Stimulated activated CD8-positive, alpha-beta memory T cell treated with anti-CD3 and anti-CD28 coated beads, Interleukin-4, amount 100 ng/mL, for 4 hours (primary cell): ENCODE data around the gene TSPEAR.
"Not testable (repeated sequence)": the region's sequence is repeated elsewhere in the genome, so short reads cannot be mapped to it uniquely, and the experiment has no call there.

Source experiments
- DNase-seq, 2 donors: peaks; one replicate each; pipeline ENCODE4 v3.0.0-alpha.2; 2020; ENCODE audit warnings: low read depth in 2 of 2, low spot score in 1 of 2

TSPEAR gene

GRCh38 chr21:44612669-44613229 is 98.6 kb downstream of the TSPEAR start:
- DNase-seq: no peak

GRCh38 chr21:44612029-44612486 is 99.3 kb downstream of the TSPEAR start, which contains the start of gene KRTAP10-8:
Gene KRTAP10-8, plus strand, starts transcription at chr21:44612079. Its CDS starts 22 bp downstream, at chr21:44612101.
- DNase-seq: no peak

DNA sequence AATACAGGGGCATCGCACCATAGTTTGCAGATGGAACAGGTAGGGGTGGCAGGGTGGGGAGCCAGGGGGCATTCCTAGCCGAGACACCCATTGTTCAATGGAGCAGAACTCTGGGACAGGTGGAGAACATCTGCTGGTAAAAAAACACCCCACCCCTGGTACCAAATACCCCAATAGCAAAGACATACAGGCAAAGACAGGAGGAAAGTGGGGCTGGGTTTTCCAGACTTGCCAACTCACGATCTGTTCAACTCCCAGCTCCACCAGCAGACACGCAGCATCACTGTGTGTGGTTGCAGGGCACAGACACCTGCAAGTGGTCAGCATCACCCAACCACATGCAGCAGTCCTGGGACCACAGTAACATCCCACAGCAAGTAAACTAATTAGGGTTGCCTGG is 99.8 kb downstream of the TSPEAR start:
- DNase-seq: no peak

GRCh38 chr21:44610157-44610843 is 101.1 kb downstream of the TSPEAR start:
- DNase-seq: not testable (repeated sequence)

DNA sequence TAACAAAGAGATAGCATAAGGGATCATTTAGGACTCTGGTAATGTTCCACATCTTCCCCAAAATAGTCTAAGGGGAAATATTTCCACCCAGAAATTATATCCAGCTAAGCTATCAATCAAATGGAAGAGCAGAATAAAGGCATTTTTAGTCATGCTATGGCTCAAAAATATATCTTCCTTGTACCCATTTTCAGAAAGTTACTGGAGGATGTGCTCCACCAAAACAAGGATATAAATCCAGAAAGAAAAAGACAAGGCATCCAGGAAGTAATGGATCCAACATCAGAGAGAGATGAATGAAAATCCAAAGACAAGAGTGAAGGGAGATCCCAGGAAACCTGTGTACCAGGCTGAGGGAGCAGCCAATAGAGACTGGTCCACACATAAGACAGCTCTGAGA is 102.2 kb downstream of the TSPEAR start:
- no peak for DNase-seq

- no peak for DNase-seq
Observed at GRCh38 chr21:44606495-44606894, 104.9 kb downstream of the TSPEAR start.

- no peak for DNase-seq
Observed at GRCh38 chr21:44603911-44604310, 107.5 kb downstream of the TSPEAR start.

DNA sequence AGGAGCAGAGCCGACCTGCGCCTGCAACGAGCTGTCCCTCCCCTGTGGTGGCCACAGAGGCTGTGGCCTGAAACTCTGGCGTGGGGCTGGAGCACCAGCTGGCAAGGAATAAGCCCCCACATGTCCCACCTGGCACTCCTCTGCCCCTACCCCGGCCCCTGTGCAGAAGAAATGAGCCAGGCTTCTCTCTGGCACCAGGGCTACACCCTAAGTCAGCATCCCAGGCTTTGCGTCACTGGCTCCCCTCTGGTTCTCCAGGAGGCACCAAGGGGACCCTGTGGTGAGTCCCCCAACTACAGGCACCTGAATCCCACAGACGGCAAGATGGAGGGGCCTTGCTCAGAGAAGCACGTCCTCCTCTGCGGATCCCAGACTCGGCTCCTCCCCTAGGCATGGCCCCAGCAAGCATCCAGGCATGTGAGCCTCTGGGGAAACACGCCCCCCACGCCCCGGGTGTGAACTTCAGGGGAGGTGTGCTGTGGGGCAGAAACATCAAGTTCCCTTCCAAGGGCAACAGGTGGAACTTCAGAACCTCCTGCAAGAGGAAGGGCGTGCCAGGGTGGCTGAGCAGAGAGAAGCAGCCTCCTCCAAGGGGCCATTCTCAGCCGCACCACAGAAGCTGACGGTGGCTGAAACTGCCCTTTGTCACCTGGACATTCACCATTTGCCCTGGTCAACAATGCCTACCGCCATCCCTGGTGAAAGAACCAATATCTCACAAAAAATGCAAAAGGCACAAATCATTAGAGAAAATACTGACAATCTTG is 108.1 kb downstream of the TSPEAR start:
- DNase-seq: no peak

DNA sequence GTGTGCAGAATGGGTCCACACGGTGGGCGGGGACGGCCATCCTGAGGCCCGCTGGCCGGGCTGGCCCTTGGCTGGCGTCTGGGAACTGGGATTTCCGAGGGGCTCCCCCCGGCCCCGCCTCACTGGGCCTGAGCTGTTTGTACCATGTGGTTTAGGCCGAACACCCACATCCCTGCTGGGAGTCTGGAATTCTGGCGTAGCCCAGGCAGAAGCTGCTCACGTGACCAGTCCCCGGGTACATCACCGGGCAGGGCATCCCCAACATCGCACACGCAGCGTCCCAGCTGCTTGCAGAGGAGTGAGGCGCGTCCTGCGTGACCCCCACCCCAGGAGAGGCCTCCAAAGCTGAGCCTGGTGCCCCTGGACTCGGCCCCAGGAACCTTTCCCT is 108.9 kb downstream of the TSPEAR start:
- no peak for DNase-seq

- DNase-seq: no peak
Observed at GRCh38 chr21:44601596-44602462, 109.5 kb downstream of the TSPEAR start.

GRCh38 chr21:44601091-44601490 is 110.3 kb downstream of the TSPEAR start:
- not testable (repeated sequence) for DNase-seq

DNA sequence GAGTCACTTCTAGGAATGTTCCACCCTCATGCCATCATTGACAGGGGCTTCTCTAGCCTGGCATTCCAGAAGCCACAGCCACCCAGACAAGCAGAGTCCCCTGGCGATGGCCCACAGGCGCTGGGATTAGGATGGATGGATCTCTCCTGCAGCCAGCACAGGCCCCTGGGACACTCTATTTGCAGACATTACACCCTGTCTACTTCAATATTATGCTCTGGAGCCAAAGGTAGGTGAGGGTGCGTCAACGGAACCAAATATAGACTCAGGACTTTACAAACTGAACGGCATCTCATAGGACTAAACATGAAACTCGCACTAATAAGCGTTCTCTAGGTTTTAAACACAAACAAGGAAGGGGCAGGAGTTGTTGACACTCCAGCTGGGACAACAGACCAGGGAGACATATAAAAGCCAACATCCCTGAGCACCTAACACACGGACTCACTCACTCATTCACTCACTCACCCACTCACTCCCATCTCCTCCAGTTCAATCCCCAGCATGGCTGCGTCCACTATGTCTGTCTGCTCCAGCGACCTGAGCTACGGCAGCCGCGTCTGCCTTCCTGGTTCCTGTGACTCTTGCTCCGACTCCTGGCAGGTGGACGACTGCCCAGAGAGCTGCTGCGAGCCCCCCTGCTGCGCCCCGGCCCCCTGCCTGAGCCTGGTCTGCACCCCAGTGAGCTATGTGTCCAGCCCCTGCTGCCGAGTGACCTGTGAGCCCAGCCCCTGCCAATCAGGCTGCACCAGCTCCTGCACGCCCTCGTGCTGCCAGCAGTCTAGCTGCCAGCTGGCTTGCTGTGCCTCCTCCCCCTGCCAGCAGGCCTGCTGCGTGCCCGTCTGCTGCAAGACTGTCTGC is 111.0 kb downstream of the TSPEAR start, which contains the start of gene KRTAP10-7:
KRTAP10-7 (plus strand) TSS at position 480 of the 861 bp plus-strand sequence; CDS start at position 505, 25 bp downstream.
- DNase-seq: not testable (repeated sequence)

DNA sequence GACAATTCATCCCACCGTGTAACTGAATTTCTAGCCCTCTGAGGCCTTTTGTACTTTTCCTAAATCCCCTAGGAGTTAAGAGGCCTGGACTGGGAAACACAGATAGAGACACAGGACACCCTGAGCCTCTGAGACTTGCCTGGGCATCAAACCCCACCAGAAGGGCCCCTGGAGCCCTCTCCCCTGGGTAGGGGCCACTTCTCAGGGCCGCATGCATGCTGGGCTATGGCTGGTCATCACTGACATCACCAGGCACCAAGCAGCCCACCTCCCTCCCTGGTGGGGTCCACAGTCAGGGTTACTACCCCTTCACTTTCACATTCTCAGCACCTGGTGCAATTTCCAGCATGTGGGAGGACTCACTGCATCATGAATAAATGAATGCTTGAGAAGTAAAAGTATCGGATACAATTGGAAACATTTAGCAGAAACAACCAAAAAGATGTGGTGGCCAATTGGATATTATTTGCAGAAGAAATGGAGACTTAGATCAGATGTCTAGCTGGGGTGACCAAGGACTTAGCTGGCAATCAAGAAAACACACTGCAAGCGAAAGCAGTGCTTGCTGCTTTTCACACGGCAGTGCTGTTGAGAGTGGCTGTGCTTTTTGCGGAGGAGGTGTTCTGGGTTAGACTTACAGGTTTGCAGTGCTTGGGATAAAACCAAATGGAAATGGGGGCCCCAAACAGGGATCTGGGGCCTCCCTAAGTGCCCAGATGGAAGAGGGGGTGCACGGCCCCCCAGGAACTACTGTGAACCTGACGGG is 111.9 kb downstream of the TSPEAR start:
- DNase-seq: no peak

GRCh38 chr21:44598061-44598460 is 113.3 kb downstream of the TSPEAR start:
- no peak for DNase-seq

GRCh38 chr21:44596068-44596725 is 115.2 kb downstream of the TSPEAR start:
- no peak for DNase-seq

DNA sequence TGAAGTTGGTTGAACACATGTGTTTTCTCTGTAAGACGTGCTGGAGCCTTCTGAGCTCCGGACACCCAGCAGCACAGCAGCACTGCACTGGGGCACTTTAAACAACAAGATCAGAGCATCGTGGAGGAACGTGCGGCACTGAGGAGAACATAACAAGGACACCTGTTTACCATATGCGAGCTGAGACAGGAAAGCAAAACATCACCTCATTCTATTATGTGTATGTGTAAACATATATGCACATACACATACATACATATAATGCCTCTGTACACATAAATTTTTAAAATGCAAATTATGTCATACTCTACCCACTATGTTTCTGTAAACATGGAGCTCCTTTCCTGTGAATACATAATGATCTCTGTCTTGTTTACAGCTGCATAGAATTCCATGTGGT is 115.8 kb downstream of the TSPEAR start:
- DNase-seq: no peak

DNA sequence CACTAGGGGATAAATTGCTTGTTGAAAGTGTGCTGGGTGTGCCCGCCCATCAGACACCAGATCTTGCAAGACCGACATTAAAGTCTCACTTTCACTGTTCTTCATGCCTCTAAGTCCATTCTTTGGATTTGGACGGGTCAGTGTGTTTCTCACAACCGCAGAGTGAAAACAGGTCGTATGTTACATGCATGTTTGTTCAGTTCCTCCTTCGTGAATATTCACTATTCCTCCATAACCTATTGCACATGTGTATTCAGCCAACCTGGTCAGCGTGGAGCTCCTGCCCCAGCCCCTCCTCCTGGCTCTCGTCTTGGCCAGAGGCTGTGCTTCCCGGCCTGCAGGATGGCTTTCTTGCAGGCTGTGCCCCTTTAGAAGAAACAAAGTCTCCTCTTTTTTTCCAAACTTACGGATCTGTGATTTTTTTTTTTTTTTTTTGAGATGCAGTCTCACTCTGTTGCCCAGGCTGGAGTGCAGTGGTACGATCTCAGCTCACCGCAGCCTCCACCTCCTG is 116.9 kb downstream of the TSPEAR start:
- DNase-seq: no peak

- DNase-seq: no peak
Observed at GRCh38 chr21:44593598-44594405, 117.6 kb downstream of the TSPEAR start.
